T-helper 1 cell treated with Interleukin-12 subunit alpha and Interleukin-12 subunit beta and Interleukin-4 antibody, amounts not matched to agents 30 μg/mL and 1 μg/mL, for 36 hours (primary cell): ENCODE results near the gene ENTPD3.
"Not testable (repeated sequence)": the region's sequence is repeated elsewhere in the genome, so short reads cannot be mapped to it uniquely, and the experiment has no call there.

ENCODE experiments used
- H3K27ac Mint-ChIP-seq: one replicate; pipeline ENCODE4 v1.8.0; 2021; ENCODE audit warnings: mild to moderate bottlenecking, mixed read lengths
- H3K27me3 Mint-ChIP-seq: one replicate; pipeline ENCODE4 v1.8.0; 2021; ENCODE audit warnings: low read depth, mixed read lengths
- H3K36me3 Mint-ChIP-seq: one replicate; pipeline ENCODE4 v1.8.0; 2021; ENCODE audit warnings: low read depth, mixed read lengths
- H3K4me1 Mint-ChIP-seq: one replicate; pipeline ENCODE4 v1.8.0; 2021; ENCODE audit warnings: low read depth, mixed read lengths
- H3K4me3 Mint-ChIP-seq: one replicate; pipeline ENCODE4 v1.8.0; 2021; ENCODE audit warnings: mild to moderate bottlenecking, moderate library complexity, mixed read lengths
- H3K9me3 Mint-ChIP-seq: one replicate; pipeline ENCODE4 v1.8.0; 2021; ENCODE audit warnings: mixed read lengths

Gene ENTPD3

GRCh38 chr3:40462838-40463237 lies 75.9 kb downstream of the ENTPD3 start:
- Mint-ChIP-seq H3K36me3 (peaks cover 66% of the 10 kb centered on the region), H3K4me1 (peaks cover 28% of the 10 kb centered on the region)
- not testable (repeated sequence) for H3K27me3 Mint-ChIP-seq, H3K9me3 Mint-ChIP-seq, H3K4me3 Mint-ChIP-seq, H3K27ac Mint-ChIP-seq

- no peaks in the 10 kb centered on the region for H3K27me3 Mint-ChIP-seq
- no peaks in the 10 kb centered on the region for H3K9me3 Mint-ChIP-seq
- H3K36me3 Mint-ChIP-seq, result peaks cover 62% of the 10 kb centered on the region
- H3K4me3 Mint-ChIP-seq, result no peak overlapping the region
- H3K27ac Mint-ChIP-seq, result peak overlapping the region; percentile 26
- H3K4me1 Mint-ChIP-seq, result peaks cover 21% of the 10 kb centered on the region
These were observed 76.6 kb downstream of the ENTPD3 start for GRCh38 chr3:40463579-40463978.

GRCh38 chr3:40464339-40465110 lies 77.5 kb downstream of the ENTPD3 start:
- Mint-ChIP-seq H3K36me3 (peaks cover 56% of the 10 kb centered on the region), H3K9me3 (no peaks in the 10 kb centered on the region), H3K4me1 (peaks cover 18% of the 10 kb centered on the region), H3K27me3 (no peaks in the 10 kb centered on the region), H3K27ac (peak overlapping the region; percentile 59), H3K4me3 (peak overlapping the region; percentile 30)

- Mint-ChIP-seq H3K27ac (no peak overlapping the region), H3K36me3 (peaks cover 56% of the 10 kb centered on the region), H3K9me3 (no peaks in the 10 kb centered on the region), H3K4me3 (no peak overlapping the region), H3K4me1 (peaks cover 18% of the 10 kb centered on the region), H3K27me3 (no peaks in the 10 kb centered on the region)
These were observed 78.1 kb downstream of the ENTPD3 start for GRCh38 chr3:40465111-40465407.

- H3K4me3 Mint-ChIP-seq, result no peak overlapping the region
These were observed 78.5 kb downstream of the ENTPD3 start for GRCh38 chr3:40465456-40465855.

GRCh38 chr3:40468018-40468417 lies 81.0 kb downstream of the ENTPD3 start:
- peaks cover 39% of the 10 kb centered on the region for H3K36me3 Mint-ChIP-seq
- no peak overlapping the region for H3K27ac Mint-ChIP-seq
- H3K4me1 Mint-ChIP-seq, result peaks cover 16% of the 10 kb centered on the region
- H3K9me3 Mint-ChIP-seq, result no peaks in the 10 kb centered on the region
- H3K27me3 Mint-ChIP-seq, result no peaks in the 10 kb centered on the region
- H3K4me3 Mint-ChIP-seq, result no peak overlapping the region

More at GRCh38 chr3:40465456-40465855, 78.5 kb downstream of the ENTPD3 start:
- Mint-ChIP-seq H3K36me3 (peaks cover 53% of the 10 kb centered on the region), H3K27me3 (no peaks in the 10 kb centered on the region), H3K4me1 (peaks cover 16% of the 10 kb centered on the region), H3K27ac (no peak overlapping the region), H3K9me3 (no peaks in the 10 kb centered on the region)

GRCh38 chr3:40470701-40471100 lies 83.7 kb downstream of the ENTPD3 start:
- no peaks in the 10 kb centered on the region for H3K27me3 Mint-ChIP-seq
- peaks cover 15% of the 10 kb centered on the region for H3K36me3 Mint-ChIP-seq
- H3K27ac Mint-ChIP-seq, result no peak overlapping the region
- no peaks in the 10 kb centered on the region for H3K9me3 Mint-ChIP-seq
- H3K4me1 Mint-ChIP-seq, result no peaks in the 10 kb centered on the region
- H3K4me3 Mint-ChIP-seq, result no peak overlapping the region

- H3K27ac Mint-ChIP-seq, result peak within 1 kb of the TSS; percentile 85
- H3K4me3 Mint-ChIP-seq, result peak within 1 kb of the TSS; percentile 87
- no peaks in the 10 kb centered on the region for H3K27me3 Mint-ChIP-seq
- H3K36me3 Mint-ChIP-seq, result peaks cover 14% of the 10 kb centered on the region
- H3K9me3 Mint-ChIP-seq, result no peaks in the 10 kb centered on the region
- peaks cover 24% of the 10 kb centered on the region for H3K4me1 Mint-ChIP-seq
These were observed 89.8 kb downstream of the ENTPD3 start, which contains the start of gene ZNF619 for GRCh38 chr3:40476478-40477470. ZNF619 (plus strand) TSS chr3:40477122; CDS start chr3:40477980, 858 bp downstream.

GRCh38 chr3:40477666-40478065 lies 90.7 kb downstream of the ENTPD3 start:
- Mint-ChIP-seq H3K27ac (peak overlapping the region; percentile 85), H3K9me3 (no peaks in the 10 kb centered on the region), H3K4me1 (peaks cover 31% of the 10 kb centered on the region), H3K36me3 (peaks cover 20% of the 10 kb centered on the region), H3K4me3 (peak overlapping the region; percentile 87), H3K27me3 (no peaks in the 10 kb centered on the region)
